ENCODE results near the gene ZMYND12. TPM values are rescaled to one million over a fixed set of nuclear protein-coding genes. Genes with fewer than 3 reads are reported as not detected.

Gene ZMYND12
- total and polyA plus RNA-seq, 2 donors (not counting 3 experiments of a cell fraction or from before 2014, with no cell fraction given), result 0.33 to 0.40 TPM

DNA sequence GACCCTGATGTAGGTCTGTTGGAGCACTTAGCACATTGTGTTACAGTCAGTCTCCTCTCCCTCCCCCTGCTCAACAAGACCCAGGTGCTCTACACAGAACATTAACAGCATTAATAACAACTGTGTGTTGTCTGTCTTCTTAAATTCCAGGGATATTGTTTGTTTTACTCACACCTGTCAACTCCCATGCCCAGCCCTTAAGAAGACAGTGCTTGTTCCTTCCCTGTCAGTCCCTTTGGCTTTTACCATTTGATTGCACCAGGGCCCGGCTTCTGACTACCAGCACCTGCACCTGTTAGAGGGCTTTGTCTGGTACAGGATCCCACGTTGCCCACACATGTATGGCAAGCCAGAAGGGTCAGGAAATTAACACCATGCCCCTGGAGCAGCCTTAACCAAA lies 63.6 kb downstream of the ZMYND12 start:
- H3K9ac ChIP-seq (replicated peaks; ENCODE audit: extremely low read depth, insufficient read depth, low read length), result no peak overlapping the region
- no peaks in the 10 kb centered on the region for H3K9me1 ChIP-seq (replicated peaks; ENCODE audit: control insufficient read depth, extremely low read depth, insufficient read depth, low read length)
- CTCF ChIA-PET, result no interaction called here
- H3K4me2 ChIP-seq (ENCODE audit: insufficient read depth, low read length), result no peak overlapping the region
- POLR2A ChIA-PET, result no interaction called here
- H3K27me3 ChIP-seq (ENCODE audit: control insufficient read depth in 2 of 2, insufficient read depth in 2 of 2, low read length in 2 of 2), result peaks cover 0 to 9% of the 10 kb centered on the region in 2 experiments
- dilution Hi-C loops (cut with MboI; ENCODE audit: extremely low pct_ligation_motif_present, low sequenced_read_pairs) (no loop called here), intact Hi-C loops (cut with micrococcal nuclease) (no loop called here)
- BruUV-seq (replicated peaks), result no TSS peak
- no peaks in the 10 kb centered on the region for H4K20me1 ChIP-seq (replicated peaks; ENCODE audit: control insufficient read depth, extremely low read depth, insufficient read depth, low read length)
- no peaks in the 10 kb centered on the region for H3K4me1 ChIP-seq (ENCODE audit: control insufficient read depth, extremely low read depth, insufficient read depth, low read length)
- H3K4me3 ChIP-seq (replicated peaks in 1 of 3; ENCODE audit: insufficient read depth in 1 of 3, low read depth in 1 of 3, low read length in 3 of 3), result no peak overlapping the region
- no peak overlapping the region for H2AFZ ChIP-seq (ENCODE audit: low read depth, low read length)
- no peak for TF ChIP-seq EZH2 (IDR thresholded peaks at IDR 0.05; ENCODE audit: borderline replicate concordance, low read depth, low read length, severe bottlenecking)
- TF ChIP-seq POLR2AphosphoS5 (IDR thresholded peaks at IDR 0.05; ENCODE audit: insufficient read depth, low read depth, low read length), result no peak
- H3K9me3 ChIP-seq (replicated peaks; ENCODE audit: control insufficient read depth, insufficient read depth, low read length), result no peaks in the 10 kb centered on the region
- H3K79me2 ChIP-seq (ENCODE audit: control insufficient read depth, insufficient read depth, low read length), result no peaks in the 10 kb centered on the region
- no peak overlapping the region for H3K27ac ChIP-seq (ENCODE audit: insufficient read depth, low read depth, low read length)
- no peak for DNase-seq (ENCODE audit: low read depth, low spot score)
- H3K36me3 ChIP-seq (ENCODE audit: control insufficient read depth in 2 of 2, extremely low read depth in 1 of 2, insufficient read depth in 2 of 2, low read length in 2 of 2), result no peaks in the 10 kb centered on the region
- no peak for FAIRE-seq

DNA sequence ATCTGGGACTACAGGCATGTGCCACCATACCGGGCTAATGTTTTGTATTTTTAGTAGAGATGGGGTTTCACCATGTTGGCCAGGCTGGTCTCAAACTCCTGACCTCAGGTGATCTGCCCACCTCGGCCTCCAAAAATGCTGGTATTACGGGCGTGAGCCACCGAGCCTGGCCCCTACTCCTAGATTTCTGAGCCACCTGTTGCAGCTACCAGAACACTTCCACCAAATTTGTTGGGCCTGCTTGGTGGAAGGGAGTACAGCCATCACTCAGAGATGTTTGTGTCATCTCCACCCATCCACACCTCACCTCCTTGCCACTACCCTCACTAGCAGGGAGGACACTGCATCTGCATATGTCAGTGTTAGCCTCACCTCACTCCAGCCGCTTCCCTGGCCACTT lies 69.8 kb downstream of the ZMYND12 start:
- TF ChIP-seq, protein P1, sequence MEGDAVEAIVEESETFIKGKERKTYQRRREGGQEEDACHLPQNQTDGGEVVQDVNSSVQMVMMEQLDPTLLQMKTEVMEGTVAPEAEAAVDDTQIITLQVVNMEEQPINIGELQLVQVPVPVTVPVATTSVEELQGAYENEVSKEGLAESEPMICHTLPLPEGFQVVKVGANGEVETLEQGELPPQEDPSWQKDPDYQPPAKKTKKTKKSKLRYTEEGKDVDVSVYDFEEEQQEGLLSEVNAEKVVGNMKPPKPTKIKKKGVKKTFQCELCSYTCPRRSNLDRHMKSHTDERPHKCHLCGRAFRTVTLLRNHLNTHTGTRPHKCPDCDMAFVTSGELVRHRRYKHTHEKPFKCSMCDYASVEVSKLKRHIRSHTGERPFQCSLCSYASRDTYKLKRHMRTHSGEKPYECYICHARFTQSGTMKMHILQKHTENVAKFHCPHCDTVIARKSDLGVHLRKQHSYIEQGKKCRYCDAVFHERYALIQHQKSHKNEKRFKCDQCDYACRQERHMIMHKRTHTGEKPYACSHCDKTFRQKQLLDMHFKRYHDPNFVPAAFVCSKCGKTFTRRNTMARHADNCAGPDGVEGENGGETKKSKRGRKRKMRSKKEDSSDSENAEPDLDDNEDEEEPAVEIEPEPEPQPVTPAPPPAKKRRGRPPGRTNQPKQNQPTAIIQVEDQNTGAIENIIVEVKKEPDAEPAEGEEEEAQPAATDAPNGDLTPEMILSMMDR (IDR thresholded peaks at IDR 0.05; ENCODE audit: extremely low read depth in 1 of 2, insufficient read depth in 1 of 2, low read depth in 1 of 2, low read length in 2 of 2), result no peak
- no peak for TF ChIP-seq MYC (IDR thresholded peaks at IDR 0.05; ENCODE audit: low read depth, low read length)
- TF ChIP-seq POLR2AphosphoS5 (IDR thresholded peaks at IDR 0.05; ENCODE audit: insufficient read depth, low read depth, low read length), result no peak
- no peak for TF ChIP-seq JUN (IDR thresholded peaks at IDR 0.05; ENCODE audit: borderline replicate concordance, insufficient read depth, insufficient read length, low read depth)
- no peak for TF ChIP-seq POLR2A (IDR thresholded peaks at IDR 0.05; ENCODE audit: low read depth, low read length)
- no peak for TF ChIP-seq GATA2 (IDR thresholded peaks at IDR 0.05; ENCODE audit: insufficient read depth, insufficient read length, low read depth, low read length)
- TF ChIP-seq, protein P2, sequence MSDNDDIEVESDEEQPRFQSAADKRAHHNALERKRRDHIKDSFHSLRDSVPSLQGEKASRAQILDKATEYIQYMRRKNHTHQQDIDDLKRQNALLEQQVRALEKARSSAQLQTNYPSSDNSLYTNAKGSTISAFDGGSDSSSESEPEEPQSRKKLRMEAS (IDR thresholded peaks at IDR 0.05; ENCODE audit: insufficient read depth, insufficient read length), result no peak
- TF ChIP-seq EZH2 (IDR thresholded peaks at IDR 0.05; ENCODE audit: borderline replicate concordance, low read depth, low read length, severe bottlenecking), result no peak
- TF ChIP-seq FOS (IDR thresholded peaks at IDR 0.05; ENCODE audit: borderline replicate concordance, insufficient read depth, low read length), result no peak
- H3K79me2 ChIP-seq (ENCODE audit: control insufficient read depth, insufficient read depth, low read length), result no peaks in the 10 kb centered on the region
- H2AFZ ChIP-seq (ENCODE audit: low read depth, low read length), result no peak overlapping the region
- no peak overlapping the region for H3K4me3 ChIP-seq (replicated peaks in 1 of 3; ENCODE audit: insufficient read depth in 1 of 3, low read depth in 1 of 3, low read length in 3 of 3)
- intact Hi-C loops (cut with micrococcal nuclease) (no loop called here), dilution Hi-C loops (cut with MboI; ENCODE audit: extremely low pct_ligation_motif_present, low sequenced_read_pairs) (no loop called here)
- ChIA-PET CTCF (no interaction called here), POLR2A (no interaction called here)
- H3K9me3 ChIP-seq (replicated peaks; ENCODE audit: control insufficient read depth, insufficient read depth, low read length), result no peaks in the 10 kb centered on the region
- peaks cover 18 to 23% of the 10 kb centered on the region in 2 experiments for H3K27me3 ChIP-seq (ENCODE audit: control insufficient read depth in 2 of 2, insufficient read depth in 2 of 2, low read length in 2 of 2)
- H3K36me3 ChIP-seq (ENCODE audit: control insufficient read depth in 2 of 2, extremely low read depth in 1 of 2, insufficient read depth in 2 of 2, low read length in 2 of 2), result no peaks in the 10 kb centered on the region
- H3K9me1 ChIP-seq (replicated peaks; ENCODE audit: control insufficient read depth, extremely low read depth, insufficient read depth, low read length), result no peaks in the 10 kb centered on the region
- no peak overlapping the region for H3K4me2 ChIP-seq (ENCODE audit: insufficient read depth, low read length)
- BruUV-seq (replicated peaks), result no TSS peak
- DNase-seq (ENCODE audit: low read depth, low spot score), result no peak
- H3K4me1 ChIP-seq (ENCODE audit: control insufficient read depth, extremely low read depth, insufficient read depth, low read length), result peaks cover 2% of the 10 kb centered on the region
- no peak overlapping the region for H3K27ac ChIP-seq (ENCODE audit: insufficient read depth, low read depth, low read length)
- H4K20me1 ChIP-seq (replicated peaks; ENCODE audit: control insufficient read depth, extremely low read depth, insufficient read depth, low read length), result no peaks in the 10 kb centered on the region
- no peak for FAIRE-seq
- no peak overlapping the region for H3K9ac ChIP-seq (replicated peaks; ENCODE audit: extremely low read depth, insufficient read depth, low read length)
